Measurements from ENCODE around the gene ACSF3.
"Not testable (repeated sequence)": the region's sequence is repeated elsewhere in the genome, so short reads cannot be mapped to it uniquely, and the experiment has no call there.

ACSF3 gene

GRCh38 chr16:89073346-89074071 is 20.1 kb upstream of the ACSF3 start:
- DNase-seq (ENCODE audit: low spot score): no peak

DNA sequence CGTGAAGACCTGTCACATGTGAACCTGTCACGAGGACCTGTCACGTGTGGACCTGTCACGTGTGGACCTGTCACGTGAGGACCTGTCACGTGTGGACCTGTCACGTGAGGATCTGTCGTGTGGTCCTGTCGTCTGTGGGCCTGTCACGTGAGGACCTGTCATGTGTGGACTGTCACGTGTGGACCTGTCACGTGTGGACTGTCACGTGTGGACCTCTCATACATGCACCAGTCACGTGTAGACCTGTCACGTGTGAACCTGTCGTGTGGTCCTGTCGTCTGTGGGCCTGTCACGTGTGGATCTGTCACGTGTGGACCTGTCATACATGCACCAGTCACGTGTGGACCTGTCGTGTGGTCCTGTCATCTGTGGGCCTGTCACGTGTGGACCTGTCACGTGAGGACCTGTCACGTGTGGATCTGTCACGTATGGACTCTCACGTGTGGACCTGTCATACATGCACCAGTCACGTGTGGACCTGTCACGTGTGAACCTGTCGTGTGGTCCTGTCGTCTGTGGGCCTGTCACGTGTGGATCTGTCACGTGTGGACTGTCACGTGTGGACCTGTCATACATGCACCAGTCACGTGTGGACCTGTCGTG is 19.5 kb upstream of the ACSF3 start:
- not testable (repeated sequence) for DNase-seq (ENCODE audit: low spot score)

GRCh38 chr16:89074803-89075688 is 18.6 kb upstream of the ACSF3 start:
- DNase-seq (ENCODE audit: low spot score): no peak

DNA sequence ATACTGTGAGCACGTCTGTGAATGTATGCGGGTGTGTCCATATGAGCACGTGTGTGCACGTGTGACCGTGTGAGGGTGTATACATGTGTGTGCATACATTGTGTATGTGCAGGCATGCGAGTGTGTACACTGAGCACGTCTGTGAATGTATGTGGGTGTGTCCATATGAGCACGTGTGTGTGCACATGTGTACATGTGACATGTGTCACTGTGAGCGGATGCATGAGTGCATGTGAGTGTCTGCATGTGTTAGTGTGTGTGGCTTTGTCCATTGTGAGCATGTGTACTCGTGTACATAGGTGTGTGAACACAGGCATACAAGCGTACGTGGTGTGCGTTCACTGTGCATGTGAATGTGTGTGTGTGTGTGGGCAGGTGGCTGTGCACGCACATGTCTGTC is 17.5 kb upstream of the ACSF3 start:
- no peak for DNase-seq (ENCODE audit: low spot score)

DNA sequence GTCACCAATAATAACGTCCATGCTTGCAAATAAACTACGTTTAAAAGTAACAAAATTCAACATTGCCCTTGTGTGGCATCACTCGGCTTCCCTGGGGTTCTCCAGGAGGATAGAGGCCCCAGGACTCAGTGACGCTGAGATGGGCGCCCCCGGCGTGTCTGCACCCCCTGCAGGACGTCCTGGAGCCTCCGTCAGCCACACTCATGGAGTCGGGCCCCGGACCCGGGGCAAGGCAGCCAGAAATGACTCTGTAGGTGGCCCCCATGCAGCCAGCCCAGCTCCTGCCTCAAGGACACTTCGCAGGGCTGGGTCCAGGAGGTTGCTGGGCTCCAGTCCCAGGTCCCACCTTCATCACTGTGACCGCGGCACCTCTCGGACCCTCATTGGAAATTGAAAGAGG is 16.6 kb upstream of the ACSF3 start:
- no peak for DNase-seq (ENCODE audit: low spot score)

DNA sequence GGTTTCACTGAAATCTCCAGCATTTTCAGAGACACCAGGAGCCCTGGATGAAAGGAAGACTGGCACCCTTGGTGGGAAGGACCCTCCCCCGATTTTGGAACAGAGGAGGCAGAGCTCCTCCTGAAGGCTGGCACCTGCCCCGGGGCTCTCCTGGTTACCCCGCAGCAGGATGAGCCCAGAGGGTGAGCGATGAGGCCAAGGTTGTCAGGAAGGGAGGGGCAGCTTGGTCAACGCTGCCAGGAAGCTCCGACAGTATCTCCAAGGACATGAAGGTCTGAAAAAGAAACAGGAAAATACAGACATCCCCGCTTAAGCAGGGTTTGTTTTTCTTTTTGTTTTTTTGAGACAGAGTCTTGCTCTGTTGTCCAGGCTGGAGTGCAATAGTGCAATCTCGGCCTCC is 15.5 kb upstream of the ACSF3 start:
- DNase-seq (ENCODE audit: low spot score): no peak

GRCh38 chr16:89079434-89079980 is 14.1 kb upstream of the ACSF3 start:
- DNase-seq (ENCODE audit: low spot score): no peak

DNA sequence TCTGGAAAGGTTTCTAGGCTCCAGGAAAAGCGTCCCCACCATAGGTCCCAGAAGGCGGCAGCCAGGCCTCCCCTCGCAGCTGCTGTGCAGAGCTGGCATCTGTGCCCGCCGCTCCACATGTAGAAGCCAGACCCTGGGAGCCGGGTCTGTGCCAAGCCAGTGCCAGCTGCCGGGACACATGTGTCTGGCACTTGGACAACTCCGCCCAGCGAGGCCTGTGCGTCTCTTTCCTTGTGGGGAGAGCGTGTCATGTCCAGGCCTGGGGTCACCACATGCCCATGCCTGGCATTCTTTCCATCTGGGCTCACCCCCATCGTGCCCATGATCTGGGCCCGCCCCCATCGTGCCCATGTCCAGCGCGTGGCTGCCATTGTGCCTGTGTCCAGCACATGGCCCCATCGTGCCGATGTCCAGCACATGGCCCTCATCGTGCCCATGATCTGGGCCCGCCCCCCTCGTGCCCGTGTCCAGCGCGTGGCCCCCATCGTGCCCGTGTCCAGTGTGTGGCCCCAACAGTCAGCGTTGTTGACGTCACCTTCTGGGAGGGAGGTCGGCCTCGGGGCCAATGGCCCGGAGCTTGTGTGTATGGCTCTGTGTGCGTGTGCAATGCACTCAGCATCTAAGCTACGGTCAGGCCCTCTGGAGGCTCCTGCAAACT is 13.3 kb upstream of the ACSF3 start:
- no peak for DNase-seq (ENCODE audit: low spot score)

DNA sequence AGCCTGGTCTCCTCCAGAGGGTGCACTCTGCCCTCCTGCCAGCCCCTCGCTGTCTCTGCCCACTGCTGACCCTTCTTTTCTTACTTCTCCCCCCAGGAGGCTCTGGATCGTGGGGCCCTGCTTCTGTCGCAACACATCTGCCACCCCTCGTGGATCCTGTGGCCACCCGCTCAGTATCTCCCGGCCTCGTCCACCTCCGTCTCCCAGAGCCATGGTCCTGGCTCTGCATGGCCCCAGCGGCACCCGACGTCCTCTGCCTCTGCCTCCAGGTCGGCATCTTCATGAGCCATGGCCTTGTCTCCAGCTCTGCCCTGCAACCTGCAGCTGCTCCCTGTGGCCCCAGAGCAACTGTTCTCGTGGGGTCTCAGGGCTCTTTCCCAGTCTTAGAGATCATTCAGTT is 12.1 kb upstream of the ACSF3 start:
- DNase-seq (ENCODE audit: low spot score): no peak

DNA sequence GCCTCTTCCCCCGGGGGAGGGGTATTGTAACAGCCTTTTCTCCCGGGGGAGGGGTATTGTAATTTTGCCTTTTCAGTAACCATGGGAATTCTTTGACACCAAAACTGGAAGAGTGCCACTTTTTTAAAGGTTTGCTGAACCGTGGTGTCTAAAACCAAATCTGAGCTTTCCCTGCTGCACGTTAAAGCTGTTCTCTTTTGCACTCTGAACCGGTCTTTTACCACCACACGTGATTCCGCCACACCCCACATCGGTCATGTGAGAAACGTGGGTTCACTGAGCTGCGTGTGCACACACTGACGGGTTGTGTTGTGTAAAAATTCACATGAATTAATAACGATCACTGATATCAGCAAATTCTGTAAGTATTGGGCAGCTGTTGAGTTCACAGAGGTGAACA is 9.2 kb upstream of the ACSF3 start:
- DNase-seq (ENCODE audit: low spot score): no peak

GRCh38 chr16:89084814-89085612 is 8.6 kb upstream of the ACSF3 start:
- no peak for DNase-seq (ENCODE audit: low spot score)

- DNase-seq (ENCODE audit: low spot score): no peak
Observed at GRCh38 chr16:89085755-89086154, 7.9 kb upstream of the ACSF3 start.

GRCh38 chr16:89087922-89088497 is 5.6 kb upstream of the ACSF3 start:
- no peak for DNase-seq (ENCODE audit: low spot score)

- no peak for DNase-seq (ENCODE audit: low spot score)
Observed at GRCh38 chr16:89089120-89089519, 4.5 kb upstream of the ACSF3 start.

DNA sequence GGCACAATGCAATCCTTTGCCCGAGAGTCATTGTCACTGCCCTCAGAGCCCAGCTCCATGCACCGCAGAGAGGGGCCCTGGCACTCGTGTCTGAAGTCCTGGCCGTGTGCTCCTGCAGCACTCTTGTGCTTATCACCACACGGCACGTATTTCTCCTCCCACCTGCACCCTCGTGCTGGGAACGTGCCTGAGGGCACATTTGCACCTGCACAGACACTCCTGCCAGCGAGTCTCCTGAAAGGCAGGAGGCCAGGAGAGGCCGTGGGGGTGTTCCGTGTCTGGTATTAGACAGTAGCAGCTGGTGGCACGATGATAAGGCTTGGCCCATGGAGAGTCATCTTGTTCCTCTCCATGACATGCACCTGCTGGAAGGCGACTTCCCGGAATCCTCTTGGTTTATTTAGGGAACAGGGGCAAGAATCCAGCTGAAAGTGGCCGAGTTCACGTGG is 3.4 kb upstream of the ACSF3 start:
- peak; percentile 62 for DNase-seq (ENCODE audit: low spot score)

GRCh38 chr16:89090669-89091426 is 2.8 kb upstream of the ACSF3 start:
- DNase-seq (ENCODE audit: low spot score): no peak

DNA sequence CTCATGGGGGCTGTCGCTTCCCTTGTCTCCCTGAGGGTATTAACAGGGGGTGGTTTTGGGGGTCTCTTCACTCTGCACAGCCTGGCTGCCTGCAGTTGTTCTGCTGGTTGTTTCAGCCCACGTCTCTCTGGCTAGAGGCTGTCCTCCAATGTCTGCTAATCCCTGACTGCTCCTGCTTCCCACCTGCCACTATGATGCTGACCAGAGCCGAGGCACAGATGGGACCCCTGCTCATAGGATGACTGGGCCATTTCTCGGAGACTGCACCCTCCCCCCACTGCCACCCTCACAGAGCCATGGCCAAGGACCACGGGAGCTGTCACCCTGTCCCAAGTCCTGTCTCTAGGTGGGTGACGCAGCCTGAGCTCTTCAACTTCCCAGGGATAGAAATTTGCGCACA is 1.6 kb upstream of the ACSF3 start:
- DNase-seq (ENCODE audit: low spot score): no peak

GRCh38 chr16:89093252-89093601 is 425 bp upstream of the ACSF3 start:
- not testable (repeated sequence) for DNase-seq (ENCODE audit: low spot score)

GRCh38 chr16:89094252-89094879 is 714 bp downstream of the ACSF3 start:
- DNase-seq (ENCODE audit: low spot score): peak; percentile 19

DNA sequence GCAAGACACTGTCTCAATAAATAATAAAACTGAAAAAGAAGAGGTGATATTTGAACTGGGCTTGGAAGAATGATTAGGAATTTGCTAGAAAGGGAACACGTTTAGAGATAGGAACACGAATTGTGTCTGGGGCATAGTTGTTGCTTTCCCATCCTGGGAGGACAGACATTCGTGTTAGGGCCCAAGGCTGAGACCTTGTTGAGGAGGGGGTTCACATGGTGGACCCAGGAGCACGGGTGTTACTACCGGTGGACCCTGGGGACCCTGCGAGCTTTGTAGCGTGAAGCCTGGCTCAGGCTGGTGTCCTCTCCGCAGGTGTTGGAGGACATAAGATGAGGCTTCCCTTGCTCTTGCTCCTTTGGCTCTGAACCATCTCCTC is 1.2 kb downstream of the ACSF3 start:
- no peak for DNase-seq (ENCODE audit: low spot score)

Data from hematopoietic multipotent progenitor cell treated with erythropoietin and hydrocortisone succinate and interleukin-3 and kit ligand, for 15 days (in vitro differentiated cells).